Occipital lobe (tissue), 2 donors: ENCODE data around the gene GAS7. TPM values are rescaled to one million over a fixed set of nuclear protein-coding genes. Genes with fewer than 3 reads are reported as not detected.
"Not testable (repeated sequence)": the region's sequence is repeated elsewhere in the genome, so short reads cannot be mapped to it uniquely, and the experiment has no call there.

ENCODE experiments used
- DNase-seq: peaks from one replicate; lab custom pipeline; 2025; lab: John Stamatoyannopoulos, UW
- total RNA-seq: library from RNA; depleted of rRNA; stranded (reverse); fragments of >200 nt; gene quantifications from one replicate; pipeline ENCODE4 v1.2.3, GENCODE V29; 2014

GAS7 gene
- total RNA-seq, 1 donor from 2014 or later = 80.2 TPM

GRCh38 chr17:10072556-10073425 is 125.6 kb downstream of the GAS7 start:
- no peak for DNase-seq

GRCh38 chr17:10072086-10072485 is 126.3 kb downstream of the GAS7 start:
- no peak for DNase-seq

GRCh38 chr17:10071141-10071540 is 127.3 kb downstream of the GAS7 start:
- DNase-seq = no peak

- DNase-seq = no peak
These were observed 127.7 kb downstream of the GAS7 start for GRCh38 chr17:10070690-10071089.

- DNase-seq = no peak
These were observed 129.1 kb downstream of the GAS7 start for GRCh38 chr17:10069301-10069700.

- no peak for DNase-seq
These were observed 130.8 kb downstream of the GAS7 start for GRCh38 chr17:10067446-10068143.

GRCh38 chr17:10064536-10064935 is 133.9 kb downstream of the GAS7 start:
- DNase-seq = no peak

- DNase-seq = no peak
These were observed 134.6 kb downstream of the GAS7 start for GRCh38 chr17:10063730-10064241.

- no peak for DNase-seq
These were observed 135.6 kb downstream of the GAS7 start for GRCh38 chr17:10062691-10063385.

- DNase-seq = no peak
These were observed 137.1 kb downstream of the GAS7 start for GRCh38 chr17:10061111-10061845.

- no peak for DNase-seq
These were observed 137.9 kb downstream of the GAS7 start for GRCh38 chr17:10060526-10060925.

- peak; percentile 37 for DNase-seq
These were observed 138.7 kb downstream of the GAS7 start for GRCh38 chr17:10059684-10060211.

- DNase-seq = peak; percentile 31
These were observed 139.3 kb downstream of the GAS7 start for GRCh38 chr17:10058921-10059683.

GRCh38 chr17:10057466-10057865 is 140.9 kb downstream of the GAS7 start:
- not testable (repeated sequence) for DNase-seq

- no peak for DNase-seq
These were observed 143.0 kb downstream of the GAS7 start for GRCh38 chr17:10055262-10055975.

GRCh38 chr17:10053782-10054540 is 144.4 kb downstream of the GAS7 start:
- no peak for DNase-seq

- no peak for DNase-seq
These were observed 146.1 kb downstream of the GAS7 start for GRCh38 chr17:10052106-10052813.

GRCh38 chr17:10051112-10051511 is 147.3 kb downstream of the GAS7 start:
- no peak for DNase-seq
